ENCODE data around the gene ACTN4.

Gene ACTN4

DNA sequence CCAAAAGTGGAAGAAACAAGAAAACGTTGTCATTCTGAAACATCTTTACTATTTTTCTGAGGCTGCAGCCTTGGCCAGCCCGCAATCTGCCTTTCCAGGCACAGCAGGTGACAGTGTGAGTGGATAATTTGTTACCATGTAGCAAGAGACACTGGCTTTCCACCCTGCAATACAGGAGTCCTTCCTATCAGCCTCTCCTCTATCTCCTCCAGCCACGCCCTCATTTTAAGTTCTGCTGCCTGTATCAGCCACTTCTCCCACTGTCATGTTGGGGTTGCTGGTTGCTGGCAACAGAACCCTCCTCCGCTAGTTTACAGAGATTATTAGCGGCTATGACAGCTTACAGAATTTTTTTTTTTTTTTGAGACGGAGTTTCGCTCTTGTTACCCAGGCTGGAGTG lies 133.6 kb downstream of the ACTN4 start:
- no peak overlapping the region for H3K4me3 ChIP-seq (ENCODE audit: low read depth, low read length)
- DNase-seq (ENCODE audit: low read depth) = no peak
- TF ChIP-seq, protein P1, sequence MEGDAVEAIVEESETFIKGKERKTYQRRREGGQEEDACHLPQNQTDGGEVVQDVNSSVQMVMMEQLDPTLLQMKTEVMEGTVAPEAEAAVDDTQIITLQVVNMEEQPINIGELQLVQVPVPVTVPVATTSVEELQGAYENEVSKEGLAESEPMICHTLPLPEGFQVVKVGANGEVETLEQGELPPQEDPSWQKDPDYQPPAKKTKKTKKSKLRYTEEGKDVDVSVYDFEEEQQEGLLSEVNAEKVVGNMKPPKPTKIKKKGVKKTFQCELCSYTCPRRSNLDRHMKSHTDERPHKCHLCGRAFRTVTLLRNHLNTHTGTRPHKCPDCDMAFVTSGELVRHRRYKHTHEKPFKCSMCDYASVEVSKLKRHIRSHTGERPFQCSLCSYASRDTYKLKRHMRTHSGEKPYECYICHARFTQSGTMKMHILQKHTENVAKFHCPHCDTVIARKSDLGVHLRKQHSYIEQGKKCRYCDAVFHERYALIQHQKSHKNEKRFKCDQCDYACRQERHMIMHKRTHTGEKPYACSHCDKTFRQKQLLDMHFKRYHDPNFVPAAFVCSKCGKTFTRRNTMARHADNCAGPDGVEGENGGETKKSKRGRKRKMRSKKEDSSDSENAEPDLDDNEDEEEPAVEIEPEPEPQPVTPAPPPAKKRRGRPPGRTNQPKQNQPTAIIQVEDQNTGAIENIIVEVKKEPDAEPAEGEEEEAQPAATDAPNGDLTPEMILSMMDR (conservative IDR thresholded peaks at IDR 0.05; ENCODE audit: low read depth, low read length) = no peak

Data from choroid plexus epithelial cell (primary cell).